Naive B cell (primary cell): ENCODE results near the gene CARD10. TPM values are rescaled to one million over a fixed set of nuclear protein-coding genes. Genes with fewer than 3 reads are reported as not detected.
"Not testable (repeated sequence)": the region's sequence is repeated elsewhere in the genome, so short reads cannot be mapped to it uniquely, and the experiment has no call there.

ENCODE experiments used
- ATAC-seq, 2 donors: fragments of 150-1000 bp; cut with Tn5 transposase; 2 replicates each; pipeline ENCODE4 v1.10.0; 2021; ENCODE audit warnings: low read depth in 2 of 2, mild to moderate bottlenecking in 2 of 2, moderate library complexity in 2 of 2
- DNase-seq: peaks from one replicate; pipeline ENCODE4 v3.0.0; 2022
- H3K27ac Mint-ChIP-seq, 6 donors: one replicate each; pipeline ENCODE4 v1.8.0; 2020 to 2022; ENCODE audit warnings: mild to moderate bottlenecking in 6 of 6, mixed read lengths in 6 of 6, moderate library complexity in 5 of 6, inconsistent platforms in 2 of 6
- H3K27me3 Mint-ChIP-seq, 3 donors: one replicate each; pipeline ENCODE4 v1.8.0; 2021 to 2022; ENCODE audit warnings: mixed read lengths in 3 of 3, mild to moderate bottlenecking in 1 of 3
- H3K36me3 Mint-ChIP-seq, 2 donors: one replicate each; pipeline ENCODE4 v1.8.0; 2020 to 2022; ENCODE audit warnings: mixed read lengths in 2 of 2, inconsistent platforms in 1 of 2, mild to moderate bottlenecking in 1 of 2
- H3K4me1 Mint-ChIP-seq, 3 donors: one replicate each; pipeline ENCODE4 v1.8.0; 2020 to 2022; ENCODE audit warnings: mixed read lengths in 3 of 3, inconsistent platforms in 1 of 3, mild to moderate bottlenecking in 1 of 3, moderate library complexity in 1 of 3
- H3K4me3 Mint-ChIP-seq, 8 donors: one replicate each; pipeline ENCODE4 v1.8.0; 2020 to 2022; ENCODE audit warnings: mild to moderate bottlenecking in 8 of 8, mixed read lengths in 8 of 8, moderate library complexity in 8 of 8, inconsistent platforms in 2 of 8
- H3K9me3 Mint-ChIP-seq, 7 donors: one replicate each; pipeline ENCODE4 v1.8.0; 2020 to 2022; ENCODE audit warnings: mixed read lengths in 7 of 7, mild to moderate bottlenecking in 5 of 7, inconsistent platforms in 2 of 7, moderate library complexity in 1 of 7
- polyA plus RNA-seq, 6 donors: library from polyadenylated mRNA; unstranded; fragments of 300-500 nt; fragmentation: Illumina TruSeq; gene quantifications; one replicate each; pipeline ENCODE4 v1.2.3, GENCODE V29; 2021; ENCODE audit warnings: low read depth in 6 of 6

The CARD10 gene
- polyA plus RNA-seq, 6 donors from 2014 or later, result not detected

DNA sequence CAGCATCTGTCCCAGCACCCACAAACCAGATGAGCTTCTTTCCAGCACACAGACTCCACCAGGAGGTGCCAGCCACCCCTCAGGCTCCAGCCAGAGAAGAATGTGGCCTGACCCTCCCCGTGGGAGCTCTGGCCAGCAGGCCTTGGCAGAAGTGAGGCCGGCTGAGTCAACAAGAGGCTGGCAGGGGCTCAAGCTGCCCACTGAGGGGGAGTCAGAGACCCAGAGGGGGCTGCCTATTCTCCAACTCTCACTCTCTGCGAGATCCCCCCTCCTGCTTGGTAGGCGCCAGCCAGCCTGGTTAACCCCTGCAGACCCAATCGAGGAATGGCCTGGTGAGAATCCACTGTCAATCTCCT lies 30.5 kb upstream of the CARD10 start:
- H3K27ac Mint-ChIP-seq, result peak overlapping the region in 1 of 6 donors; percentile 24
- H3K27me3 Mint-ChIP-seq, result peaks cover 13 to 43% (median 39%) of the 10 kb centered on the region in 3 donors
- ATAC-seq (no peak), DNase-seq (no peak)
- H3K9me3 Mint-ChIP-seq, result no peaks in the 10 kb centered on the region
- no peaks in the 10 kb centered on the region for H3K36me3 Mint-ChIP-seq
- no peak overlapping the region for H3K4me3 Mint-ChIP-seq
- peaks cover 4 to 17% (median 7%) of the 10 kb centered on the region in 3 donors for H3K4me1 Mint-ChIP-seq

DNA sequence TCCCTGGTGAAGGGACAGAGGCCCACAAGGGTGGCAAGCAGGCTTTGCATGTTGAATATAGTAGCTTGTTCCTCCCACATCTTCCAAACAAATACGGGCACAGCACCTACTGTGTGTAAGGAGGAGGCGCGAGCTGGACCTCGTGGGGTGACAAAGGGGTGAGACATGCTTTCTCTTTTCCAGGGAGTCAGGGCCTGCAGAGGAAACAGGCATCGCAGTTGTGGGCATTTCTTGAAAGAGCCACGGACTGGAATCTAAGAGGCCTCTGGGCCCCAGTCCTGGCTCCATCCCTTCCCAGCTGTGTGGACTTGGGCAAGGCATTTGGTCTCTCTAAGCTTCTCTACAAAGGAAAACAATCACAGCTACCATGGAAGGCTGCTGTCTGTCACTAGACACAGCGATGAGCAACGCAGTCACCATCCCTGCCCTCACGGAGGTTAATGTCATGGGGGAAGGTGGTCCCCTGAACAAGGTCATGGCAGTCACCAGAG lies 28.1 kb upstream of the CARD10 start:
- Mint-ChIP-seq H3K27me3 (peaks cover 4 to 47% (median 29%) of the 10 kb centered on the region in 3 donors), H3K27ac (peak overlapping the region in 1 of 6 donors; percentile 20)
- DNase-seq, result no peak

DNA sequence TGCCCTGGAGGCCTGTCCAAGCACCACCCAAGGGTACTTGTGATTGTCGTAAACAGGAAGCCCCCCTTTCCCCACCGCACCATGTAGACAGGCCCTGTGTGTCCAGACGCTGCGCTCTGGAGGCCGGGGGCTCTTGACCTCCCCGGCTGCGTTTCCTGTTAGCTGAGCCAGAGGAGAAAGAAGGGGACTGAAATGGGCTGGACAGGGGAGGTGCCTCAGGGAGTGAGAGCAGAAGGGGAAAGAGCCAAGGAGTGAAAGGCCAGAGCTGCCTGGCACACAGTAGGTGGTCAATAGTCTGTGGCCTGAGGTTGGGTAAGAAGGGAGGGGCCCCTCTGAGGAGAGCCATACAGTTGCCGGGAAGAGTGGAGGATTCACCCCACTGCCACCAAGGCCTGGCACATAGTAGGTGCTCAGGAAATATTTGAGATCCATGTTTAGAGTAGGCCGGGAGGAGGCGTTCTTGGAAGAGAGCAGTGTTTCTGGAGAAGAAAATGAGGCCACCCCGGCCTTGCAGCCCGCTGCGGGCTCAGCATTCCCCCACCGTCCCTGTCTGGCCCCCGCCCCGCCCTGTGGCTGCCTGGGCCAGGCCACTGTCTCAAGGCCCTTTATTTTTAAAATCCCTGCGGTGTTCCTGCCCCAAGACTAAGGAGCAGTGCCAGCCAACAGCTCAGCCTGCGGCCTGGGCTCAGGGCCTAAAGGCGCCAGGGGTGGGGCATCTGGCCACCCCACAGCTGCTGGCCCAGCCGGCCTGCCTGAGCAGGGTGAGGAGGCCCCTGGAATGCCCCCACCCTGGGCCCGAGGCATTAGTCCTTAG lies 27.4 kb upstream of the CARD10 start:
- Mint-ChIP-seq H3K27me3 (peaks cover 4 to 44% (median 24%) of the 10 kb centered on the region in 3 donors), H3K4me3 (no peak overlapping the region), H3K9me3 (no peaks in the 10 kb centered on the region), H3K36me3 (no peaks in the 10 kb centered on the region), H3K4me1 (peaks cover 7 to 20% (median 13%) of the 10 kb centered on the region in 3 donors), H3K27ac (peak overlapping the region in 1 of 6 donors; percentile 76)
- no peak for ATAC-seq
- DNase-seq, result no peak

More for the DNA sequence above, 28.1 kb upstream of the CARD10 start:
- H3K36me3 Mint-ChIP-seq, result no peaks in the 10 kb centered on the region
- H3K4me3 Mint-ChIP-seq, result no peak overlapping the region
- H3K4me1 Mint-ChIP-seq, result peaks cover 7 to 17% (median 7%) of the 10 kb centered on the region in 3 donors
- ATAC-seq, result no peak
- no peaks in the 10 kb centered on the region for H3K9me3 Mint-ChIP-seq

- Mint-ChIP-seq H3K36me3 (no peaks in the 10 kb centered on the region), H3K4me3 (no peak overlapping the region), H3K27me3 (peaks cover 5 to 39% (median 18%) of the 10 kb centered on the region in 3 donors), H3K9me3 (no peaks in the 10 kb centered on the region), H3K4me1 (peaks cover 8 to 24% (median 18%) of the 10 kb centered on the region in 3 donors), H3K27ac (peak overlapping the region in 1 of 6 donors; percentile 91)
- DNase-seq, result no peak
- no peak for ATAC-seq
Observed at GRCh38 chr22:37545703-37546436, 26.7 kb upstream of the CARD10 start.

GRCh38 chr22:37544955-37545702 lies 25.9 kb upstream of the CARD10 start:
- no peak overlapping the region for H3K27ac Mint-ChIP-seq
- H3K9me3 Mint-ChIP-seq, result no peaks in the 10 kb centered on the region
- H3K36me3 Mint-ChIP-seq, result no peaks in the 10 kb centered on the region
- DNase-seq (peak; percentile 34), ATAC-seq (peak; percentile 41 to 56)
- H3K4me1 Mint-ChIP-seq, result peaks cover 16 to 26% (median 24%) of the 10 kb centered on the region in 3 donors
- no peak overlapping the region for H3K4me3 Mint-ChIP-seq
- H3K27me3 Mint-ChIP-seq, result peaks cover 12 to 43% (median 25%) of the 10 kb centered on the region in 3 donors

DNA sequence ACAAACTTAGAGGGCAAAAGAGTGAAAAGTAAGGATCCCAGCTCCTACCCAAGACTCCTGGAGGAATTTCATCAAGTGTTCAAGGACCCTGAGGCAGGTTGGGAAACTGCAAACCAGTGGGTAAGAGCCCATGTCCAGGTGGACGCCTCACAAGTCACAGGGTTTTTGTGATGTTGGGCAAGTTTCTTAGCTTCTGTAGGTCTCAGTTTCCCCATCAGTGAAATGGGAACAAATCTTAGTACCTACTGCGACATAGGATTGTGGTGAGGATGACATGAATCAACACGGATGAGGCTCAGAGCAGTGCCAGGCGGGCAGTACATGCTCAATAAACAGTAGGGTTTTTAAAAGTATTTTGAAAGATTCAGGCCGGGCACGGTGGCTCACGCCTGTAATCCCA lies 23.7 kb upstream of the CARD10 start:
- Mint-ChIP-seq H3K4me1 (peaks cover 26 to 44% (median 36%) of the 10 kb centered on the region in 3 donors), H3K4me3 (peak overlapping the region in 1 of 8 donors; percentile 39), H3K27me3 (peaks cover 19 to 51% (median 33%) of the 10 kb centered on the region in 3 donors), H3K9me3 (no peaks in the 10 kb centered on the region), H3K36me3 (no peaks in the 10 kb centered on the region), H3K27ac (no peak overlapping the region)
- ATAC-seq (no peak), DNase-seq (no peak)

DNA sequence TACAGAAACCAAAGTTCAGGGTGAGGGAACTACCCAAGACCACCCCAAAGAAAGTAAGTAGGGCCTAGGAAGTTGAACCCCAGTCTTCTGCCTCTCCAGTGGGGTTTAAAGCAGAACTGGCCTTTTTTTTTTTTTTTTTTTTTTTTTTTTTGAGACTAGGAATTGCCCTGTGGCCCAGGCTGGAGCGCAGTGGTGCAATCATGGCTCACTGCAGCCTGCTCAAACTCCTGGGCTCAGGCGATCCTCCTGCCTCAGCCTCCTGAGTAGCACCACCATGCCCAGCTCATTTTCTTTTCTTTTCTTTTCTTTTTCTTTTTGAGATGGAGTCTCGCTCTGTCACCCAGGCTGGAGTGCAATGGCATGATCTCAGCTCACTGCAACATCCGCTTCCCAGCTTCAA lies 23.2 kb upstream of the CARD10 start:
- H3K4me3 Mint-ChIP-seq, DNase-seq, H3K9me3 Mint-ChIP-seq, ATAC-seq, H3K27ac Mint-ChIP-seq, H3K36me3 Mint-ChIP-seq: not testable (repeated sequence)
- Mint-ChIP-seq H3K27me3 (peaks cover 19 to 51% (median 33%) of the 10 kb centered on the region in 3 donors), H3K4me1 (peaks cover 26 to 48% (median 40%) of the 10 kb centered on the region in 3 donors)

- H3K27me3 Mint-ChIP-seq, result peaks cover 15 to 39% (median 26%) of the 10 kb centered on the region in 3 donors
- DNase-seq, result not testable (repeated sequence)
Observed at GRCh38 chr22:37539790-37540189, 20.6 kb upstream of the CARD10 start.

DNA sequence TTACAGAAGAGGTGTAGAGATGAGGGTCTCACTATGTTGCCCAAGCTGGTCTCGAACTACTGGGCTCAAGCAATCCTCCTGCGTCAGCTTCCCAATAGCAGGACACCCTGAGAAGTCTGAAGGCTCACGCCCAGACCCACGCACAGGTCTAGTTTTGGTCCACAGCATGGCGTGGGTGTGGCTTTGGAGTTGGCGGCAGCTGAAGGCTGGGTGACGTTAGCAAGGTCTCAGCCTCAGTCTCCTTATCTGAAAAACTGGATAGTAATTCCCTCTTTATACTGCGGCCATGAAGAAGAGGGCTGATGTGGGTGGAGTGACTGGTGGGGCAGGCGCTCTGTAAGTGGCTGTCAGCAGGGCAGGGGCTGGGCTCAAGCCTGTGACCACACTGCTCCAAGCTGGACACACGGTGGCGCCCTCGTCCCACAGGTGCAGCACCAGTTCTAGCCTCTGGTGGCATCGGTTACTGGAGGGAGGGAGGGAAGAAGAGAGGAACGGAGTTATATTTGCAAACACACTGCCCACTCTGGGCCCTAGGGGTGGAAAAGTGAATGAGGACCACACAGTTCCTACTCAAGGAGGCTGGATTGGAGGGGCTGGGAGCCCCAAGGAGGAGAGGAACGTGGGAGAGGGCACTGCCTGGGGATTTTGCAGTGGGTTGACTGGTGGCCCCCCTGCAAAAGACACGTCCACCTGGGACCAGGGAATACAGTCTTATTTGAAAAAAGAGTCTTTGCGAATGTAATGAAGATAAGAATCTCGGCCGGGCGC lies 19.6 kb upstream of the CARD10 start:
- H3K4me1 Mint-ChIP-seq, result peaks cover 19 to 44% (median 24%) of the 10 kb centered on the region in 3 donors
- no peaks in the 10 kb centered on the region for H3K9me3 Mint-ChIP-seq
- peaks cover 15 to 30% (median 20%) of the 10 kb centered on the region in 3 donors for H3K27me3 Mint-ChIP-seq
- peak overlapping the region in 5 of 8 donors; percentile 29 to 81 (median 68) for H3K4me3 Mint-ChIP-seq
- H3K27ac Mint-ChIP-seq, result peak overlapping the region in 2 of 6 donors; percentile 7 to 30
- H3K36me3 Mint-ChIP-seq, result no peaks in the 10 kb centered on the region
- DNase-seq (peak; percentile 86), ATAC-seq (peak; percentile 99)

More at GRCh38 chr22:37539790-37540189, 20.6 kb upstream of the CARD10 start:
- not testable (repeated sequence) for H3K36me3 Mint-ChIP-seq, ATAC-seq, H3K9me3 Mint-ChIP-seq, H3K4me3 Mint-ChIP-seq
- peaks cover 22 to 44% (median 24%) of the 10 kb centered on the region in 3 donors for H3K4me1 Mint-ChIP-seq
- peak overlapping the region in 1 of 6 donors; percentile 51 for H3K27ac Mint-ChIP-seq

DNA sequence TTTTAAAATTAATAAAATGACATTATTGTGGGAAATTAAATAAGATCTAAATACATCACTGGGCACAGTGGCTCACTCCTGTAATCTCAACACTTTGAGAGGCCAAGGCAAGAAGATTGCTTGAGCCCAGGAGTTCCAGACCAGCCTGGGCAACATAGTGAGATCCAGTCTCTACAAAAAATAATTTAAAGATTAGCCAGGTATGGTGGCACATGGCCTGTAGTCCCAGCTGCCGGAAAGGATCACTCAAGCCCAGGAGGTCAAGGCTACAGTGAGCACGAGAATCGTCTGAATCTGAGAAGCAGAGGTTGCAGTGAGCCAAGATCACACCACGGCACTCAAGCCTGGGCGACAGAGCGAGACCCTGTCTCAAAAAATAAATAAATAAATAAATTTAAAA lies 15.9 kb upstream of the CARD10 start:
- no peaks in the 10 kb centered on the region for H3K9me3 Mint-ChIP-seq
- peak overlapping the region in 1 of 6 donors; percentile 38 for H3K27ac Mint-ChIP-seq
- no peak overlapping the region for H3K4me3 Mint-ChIP-seq
- H3K27me3 Mint-ChIP-seq, result peaks cover 8 to 9% (median 8%) of the 10 kb centered on the region in 3 donors
- ATAC-seq, result no peak
- H3K36me3 Mint-ChIP-seq, result no peaks in the 10 kb centered on the region
- peaks cover 11 to 25% (median 17%) of the 10 kb centered on the region in 3 donors for H3K4me1 Mint-ChIP-seq
- no peak for DNase-seq

GRCh38 chr22:37534445-37534844 lies 15.2 kb upstream of the CARD10 start:
- H3K4me1 Mint-ChIP-seq, result peaks cover 10 to 23% (median 17%) of the 10 kb centered on the region in 3 donors
- ATAC-seq (no peak), DNase-seq (no peak)
- peaks cover 6 to 8% (median 6%) of the 10 kb centered on the region in 3 donors for H3K27me3 Mint-ChIP-seq
- H3K27ac Mint-ChIP-seq, result no peak overlapping the region
- no peaks in the 10 kb centered on the region for H3K9me3 Mint-ChIP-seq
- no peak overlapping the region for H3K4me3 Mint-ChIP-seq
- no peaks in the 10 kb centered on the region for H3K36me3 Mint-ChIP-seq

- DNase-seq, result no peak
- Mint-ChIP-seq H3K27me3 (peaks cover 4 to 5% (median 4%) of the 10 kb centered on the region in 3 donors), H3K4me3 (no peak overlapping the region), H3K4me1 (peaks cover 9 to 19% (median 15%) of the 10 kb centered on the region in 3 donors), H3K27ac (no peak overlapping the region), H3K9me3 (no peaks in the 10 kb centered on the region), H3K36me3 (no peaks in the 10 kb centered on the region)
- no peak for ATAC-seq
Observed at GRCh38 chr22:37533995-37534394, 14.8 kb upstream of the CARD10 start.
